BLaER1 treated with 17β-estradiol and CSF1 and Interleukin-3, amounts not matched to agents 10 nM and 100 nM (cell line): ENCODE measurements around the gene ISM1.

ENCODE experiments used
- H3K27ac ChIP-seq, 11 experiments: shearing (Covaris generic); formaldehyde crosslinking; 2 replicates each; pipeline ENCODE4 v1.8.1; 2022
- H3K27me3 ChIP-seq, 11 experiments: shearing (Covaris generic); formaldehyde crosslinking; 2 replicates each; pipeline ENCODE4 v1.8.1; 2022
- H3K36me3 ChIP-seq, 11 experiments: shearing (Covaris generic); formaldehyde crosslinking; 2 replicates each; pipeline ENCODE4 v1.8.1; 2022
- H3K4me1 ChIP-seq, 10 experiments: shearing (Covaris generic); formaldehyde crosslinking; 2 replicates each; pipeline ENCODE4 v1.8.1; 2022
- H3K4me2 ChIP-seq, 11 experiments: shearing (Covaris generic); formaldehyde crosslinking; 2 replicates each; pipeline ENCODE4 v1.8.1; 2022
- H3K4me3 ChIP-seq, 10 experiments: shearing (Covaris generic); formaldehyde crosslinking; 2 replicates each; pipeline ENCODE4 v1.8.1; 2022
- H3K9ac ChIP-seq, 11 experiments: shearing (Covaris generic); formaldehyde crosslinking; 2 replicates each; pipeline ENCODE4 v1.8.1; 2022
- H3K9me3 ChIP-seq, 11 experiments: shearing (Covaris generic); formaldehyde crosslinking; replicated peaks in 1 of 11; 2 replicates each; pipeline ENCODE4 v1.8.1; 2022
- H4K20me1 ChIP-seq, 11 experiments: shearing (Covaris generic); formaldehyde crosslinking; 2 replicates each; pipeline ENCODE4 v1.8.1; 2022
- Cebpa-rat ChIP-seq, 11 experiments: shearing (Covaris generic); IDR thresholded peaks; 2 replicates each; pipeline ENCODE4 v1.8.1; 2022

The ISM1 gene

GRCh38 chr20:13220904-13221297, at the start of gene ISM1:
Gene ISM1, plus strand, starts transcription at chr20:13221274. Its CDS starts 503 bp downstream, at chr20:13221777.
- H3K27ac ChIP-seq, result peak within 1 kb of the TSS in 9 of 11 experiments; percentile 37 to 60 (median 45); a peak in 14 of 22 replicates
- H3K9ac ChIP-seq, result peak within 1 kb of the TSS; percentile 62 to 78 (median 72)
- H3K4me3 ChIP-seq, result peak within 1 kb of the TSS; percentile 70 to 80 (median 72)
- H3K36me3 ChIP-seq, result no peaks in the 10 kb centered on the region
- peaks cover 53 to 68% (median 57%) of the 10 kb centered on the region in 11 experiments for H3K27me3 ChIP-seq
- no peak for TF ChIP-seq Cebpa-rat (IDR thresholded peaks at IDR 0.05)
- peaks cover 4 to 37% (median 32%) of the 10 kb centered on the region in 10 experiments; a peak in 19 of 20 replicates for H3K4me1 ChIP-seq
- H3K9me3 ChIP-seq, result peaks cover 0 to under 1% (median 0%) of the 10 kb centered on the region in 11 experiments; a peak in 1 of 22 replicates
- peak within 1 kb of the TSS; percentile 92 to 99 (median 94) for H3K4me2 ChIP-seq
- H4K20me1 ChIP-seq, result peaks cover 0 to 26% (median 16%) of the 10 kb centered on the region in 11 experiments; a peak in 13 of 22 replicates

GRCh38 chr20:13173201-13173600, 47.9 kb upstream of the ISM1 start:
- H3K36me3 ChIP-seq, result no peaks in the 10 kb centered on the region
- H3K27me3 ChIP-seq, result no peaks in the 10 kb centered on the region
- no peak overlapping the region for H3K4me2 ChIP-seq
- H3K27ac ChIP-seq, result no peak overlapping the region
- TF ChIP-seq Cebpa-rat (IDR thresholded peaks at IDR 0.05), result no peak
- no peaks in the 10 kb centered on the region for H3K4me1 ChIP-seq
- peaks cover 0 to 5% (median 0%) of the 10 kb centered on the region in 11 experiments; a peak in 2 of 22 replicates for H3K9me3 ChIP-seq
- H4K20me1 ChIP-seq, result no peaks in the 10 kb centered on the region
- no peak overlapping the region for H3K4me3 ChIP-seq
- no peak overlapping the region for H3K9ac ChIP-seq

GRCh38 chr20:13174402-13174801, 46.7 kb upstream of the ISM1 start:
- H3K9me3 ChIP-seq, result peaks cover 0 to 5% (median 0%) of the 10 kb centered on the region in 11 experiments; a peak in 2 of 22 replicates
- no peak for TF ChIP-seq Cebpa-rat (IDR thresholded peaks at IDR 0.05)
- no peaks in the 10 kb centered on the region for H3K4me1 ChIP-seq
- no peaks in the 10 kb centered on the region for H3K36me3 ChIP-seq
- no peak overlapping the region for H3K4me3 ChIP-seq
- H3K27me3 ChIP-seq, result no peaks in the 10 kb centered on the region
- H3K4me2 ChIP-seq, result no peak overlapping the region
- no peaks in the 10 kb centered on the region for H4K20me1 ChIP-seq
- H3K9ac ChIP-seq, result no peak overlapping the region
- H3K27ac ChIP-seq, result no peak overlapping the region

- H3K27ac ChIP-seq, result no peak overlapping the region
- H4K20me1 ChIP-seq, result no peaks in the 10 kb centered on the region
- no peaks in the 10 kb centered on the region for H3K27me3 ChIP-seq
- no peaks in the 10 kb centered on the region for H3K36me3 ChIP-seq
- no peaks in the 10 kb centered on the region for H3K4me1 ChIP-seq
- TF ChIP-seq Cebpa-rat (IDR thresholded peaks at IDR 0.05), result no peak
- H3K9ac ChIP-seq, result no peak overlapping the region
- no peak overlapping the region for H3K4me3 ChIP-seq
- no peak overlapping the region for H3K4me2 ChIP-seq
- H3K9me3 ChIP-seq, result peaks cover 0 to 10% (median 3%) of the 10 kb centered on the region in 11 experiments; a peak in 12 of 22 replicates
These were observed 39.8 kb upstream of the ISM1 start for GRCh38 chr20:13180986-13181889.

- Histone ChIP-seq H3K27me3 (no peaks in the 10 kb centered on the region), H4K20me1 (no peaks in the 10 kb centered on the region), H3K4me2 (no peak overlapping the region), H3K4me1 (no peaks in the 10 kb centered on the region), H3K9me3 (peaks cover 0 to 19% (median 12%) of the 10 kb centered on the region in 11 experiments; a peak in 14 of 22 replicates), H3K4me3 (no peak overlapping the region), H3K27ac (no peak overlapping the region), H3K36me3 (no peaks in the 10 kb centered on the region), H3K9ac (no peak overlapping the region; a peak in 1 of 22 replicates)
- no peak for TF ChIP-seq Cebpa-rat (IDR thresholded peaks at IDR 0.05)
These were observed 38.1 kb upstream of the ISM1 start for GRCh38 chr20:13183005-13183404.

- H3K9me3 ChIP-seq, result peaks cover 0 to 19% (median 12%) of the 10 kb centered on the region in 11 experiments; a peak in 14 of 22 replicates
- no peak overlapping the region for H3K9ac ChIP-seq
- no peak overlapping the region for H3K4me2 ChIP-seq
- no peaks in the 10 kb centered on the region for H3K36me3 ChIP-seq
- H3K27me3 ChIP-seq, result no peaks in the 10 kb centered on the region
- no peaks in the 10 kb centered on the region for H3K4me1 ChIP-seq
- no peak overlapping the region for H3K4me3 ChIP-seq
- H4K20me1 ChIP-seq, result no peaks in the 10 kb centered on the region
- no peak for TF ChIP-seq Cebpa-rat (IDR thresholded peaks at IDR 0.05)
- H3K27ac ChIP-seq, result no peak overlapping the region
These were observed 34.9 kb upstream of the ISM1 start for GRCh38 chr20:13186043-13186774.

- no peaks in the 10 kb centered on the region for H3K27me3 ChIP-seq
- no peak for TF ChIP-seq Cebpa-rat (IDR thresholded peaks at IDR 0.05)
- no peak overlapping the region for H3K9ac ChIP-seq
- no peaks in the 10 kb centered on the region for H3K4me1 ChIP-seq
- H3K27ac ChIP-seq, result no peak overlapping the region
- H3K36me3 ChIP-seq, result no peaks in the 10 kb centered on the region
- no peak overlapping the region for H3K4me3 ChIP-seq
- no peaks in the 10 kb centered on the region for H4K20me1 ChIP-seq
- peaks cover 0 to 19% (median 12%) of the 10 kb centered on the region in 11 experiments; a peak in 14 of 22 replicates for H3K9me3 ChIP-seq
- H3K4me2 ChIP-seq, result no peak overlapping the region
These were observed 33.2 kb upstream of the ISM1 start for GRCh38 chr20:13187899-13188298.

GRCh38 chr20:13199279-13199678, 21.8 kb upstream of the ISM1 start:
- Histone ChIP-seq H3K27ac (no peak overlapping the region), H3K4me2 (no peak overlapping the region), H3K36me3 (no peaks in the 10 kb centered on the region), H3K9ac (no peak overlapping the region), H3K9me3 (peaks cover 0 to 11% (median 6%) of the 10 kb centered on the region in 11 experiments; a peak in 11 of 22 replicates), H4K20me1 (no peaks in the 10 kb centered on the region), H3K27me3 (no peaks in the 10 kb centered on the region), H3K4me1 (peaks cover 0 to 8% (median 6%) of the 10 kb centered on the region in 10 experiments; a peak in 6 of 20 replicates), H3K4me3 (no peak overlapping the region)
- no peak for TF ChIP-seq Cebpa-rat (IDR thresholded peaks at IDR 0.05)
